H1 (cell line): Measurements from ENCODE around the gene HNRNPH2. TPM values are rescaled to one million over a fixed set of nuclear protein-coding genes. Genes with fewer than 3 reads are reported as not detected.

ENCODE experiments used
- CTCF ChIA-PET: fragments of 300-600 bp; sonication (Branson Sonifier 250); formaldehyde crosslinking; loops from one replicate; lab custom pipeline; 2021; ENCODE audit not compliant: partially characterized antibody; lab: Charles Lee
- POLR2A ChIA-PET: fragments of 300-600 bp; sonication (Branson Sonifier 250); formaldehyde crosslinking; loops from one replicate; lab custom pipeline; 2021; ENCODE audit warnings: inconsistent platforms; ENCODE audit not compliant: partially characterized antibody; lab: Charles Lee
- DNase-seq, 2 experiments: peaks; one replicate each; pipeline versions ENCODE4 v3.0.0 to v3.0.0-alpha.2; 2010 to 2022; ENCODE audit warnings: low spot score in 2 of 2, low read depth in 1 of 2, mixed read lengths in 1 of 2
- FAIRE-seq: peaks from 2 replicates; lab custom pipeline; 2011; peaks lifted over from hg19 to GRCh38; lab: Jason Lieb, UNC
- H2AFZ ChIP-seq: 2 replicates; pipeline ENCODE4 v1.8.1; 2012; ENCODE audit warnings: low read length, inconsistent platforms
- H2AK5ac ChIP-seq: 2 replicates; pipeline ENCODE4 v1.6.1; 2013; ENCODE audit warnings: low read depth, low read length
- H2BK120ac ChIP-seq: replicated peaks from 2 replicates; pipeline ENCODE3; 2013; ENCODE audit warnings: low read depth, low read length, inconsistent platforms
- H2BK12ac ChIP-seq: 2 replicates; pipeline ENCODE4 v1.6.1; 2013; ENCODE audit warnings: low read depth, low read length
- H2BK15ac ChIP-seq: 2 replicates; pipeline ENCODE4 v1.6.1; 2013; ENCODE audit warnings: low read length
- H2BK20ac ChIP-seq: 2 replicates; pipeline ENCODE4 v1.6.1; 2013; ENCODE audit warnings: low read length
- H2BK5ac ChIP-seq: 2 replicates; pipeline ENCODE4 v1.6.1; 2013; ENCODE audit warnings: low read depth, low read length
- H3K14ac ChIP-seq: 2 replicates; pipeline ENCODE4 v1.6.1; 2013; ENCODE audit warnings: inconsistent platforms; ENCODE audit not compliant: insufficient read length
- H3K18ac ChIP-seq: 2 replicates; pipeline ENCODE4 v1.6.1; 2013; ENCODE audit warnings: low read length; ENCODE audit errors: extremely low read depth
- H3K23ac ChIP-seq: 2 replicates; pipeline ENCODE4 v1.6.1; 2013; ENCODE audit warnings: inconsistent platforms; ENCODE audit not compliant: insufficient read length
- H3K23me2 ChIP-seq: 2 replicates; pipeline ENCODE4 v1.6.1; 2013; ENCODE audit warnings: low read depth, low read length
- H3K27ac ChIP-seq: 2 replicates; pipeline ENCODE4 v1.6.1; 2011; ENCODE audit warnings: low read depth, low read length, inconsistent platforms
- H3K27me3 ChIP-seq, 4 experiments: replicated peaks in 1 of 4; 1 replicate in 1 of 4; 2 replicates in 3 of 4; pipeline versions ENCODE4 v1.6.1 to v1.8.1; 2011 to 2013; ENCODE audit warnings: low read length in 3 of 4, mild to moderate bottlenecking in 3 of 4, inconsistent platforms in 2 of 4, mixed read lengths in 2 of 4, moderate library complexity in 1 of 4; ENCODE audit not compliant: control insufficient read depth in 3 of 4, insufficient read depth in 3 of 4; ENCODE audit errors: extremely low read depth in 1 of 4
- H3K36me3 ChIP-seq, 4 experiments: 2 replicates each; pipeline versions ENCODE4 v1.6.1 to v1.8.1; 2011 to 2013; ENCODE audit warnings: mild to moderate bottlenecking in 4 of 4, low read length in 3 of 4, moderate library complexity in 2 of 4, control low read depth in 1 of 4, inconsistent platforms in 1 of 4; ENCODE audit not compliant: insufficient read depth in 4 of 4, control insufficient read depth in 2 of 4
- H3K4ac ChIP-seq: replicated peaks from 2 replicates; pipeline ENCODE3; 2013; ENCODE audit warnings: low read length, low read depth, mixed read lengths, inconsistent platforms; ENCODE audit not compliant: insufficient read length
- H3K4me1 ChIP-seq, 4 experiments: replicated peaks in 1 of 4; 1 replicate in 1 of 4; 2 replicates in 3 of 4; pipeline versions ENCODE4 v1.6.1 to v1.8.1; 2011 to 2013; ENCODE audit warnings: low read length in 3 of 4, inconsistent platforms in 2 of 4, mixed read lengths in 1 of 4; ENCODE audit not compliant: insufficient read depth in 4 of 4, control insufficient read depth in 3 of 4
- H3K4me2 ChIP-seq, 2 experiments: 2 replicates each; pipeline versions ENCODE4 v1.6.1 to v1.8.1; 2011 to 2013; ENCODE audit warnings: low read depth in 2 of 2, low read length in 2 of 2, control low read depth in 1 of 2, inconsistent platforms in 1 of 2, mild to moderate bottlenecking in 1 of 2; ENCODE audit not compliant: insufficient read depth in 1 of 2
- H3K4me3 ChIP-seq, 4 experiments: fragments of 200-600, 300-600 bp in 1 of 4; sonication (generic), shearing (Covaris generic), sonication (Bioruptor Twin) in 1 of 4; 2 replicates each; pipeline versions ENCODE4 v1.5.1 to v1.8.1; 2011 to 2016; ENCODE audit warnings: low read length in 4 of 4, low read depth in 3 of 4, control low read depth in 2 of 4, inconsistent platforms in 2 of 4, mild to moderate bottlenecking in 2 of 4, mixed read lengths in 1 of 4, moderate library complexity in 1 of 4; ENCODE audit not compliant: insufficient read depth in 2 of 4; ENCODE audit errors: extremely low read depth in 1 of 4
- H3K56ac ChIP-seq: replicated peaks from 2 replicates; pipeline ENCODE3; 2013; ENCODE audit warnings: low read depth, mild to moderate bottlenecking, mixed read lengths, low read length, inconsistent platforms; ENCODE audit not compliant: insufficient read length
- H3K79me1 ChIP-seq: 2 replicates; pipeline ENCODE4 v1.6.1; 2013; ENCODE audit warnings: low read depth, low read length, control low read depth
- H3K79me2 ChIP-seq, 2 experiments: 2 replicates each; pipeline versions ENCODE4 v1.6.1 to v1.8.1; 2012 to 2013; ENCODE audit warnings: low read length in 2 of 2, mild to moderate bottlenecking in 2 of 2, inconsistent platforms in 1 of 2; ENCODE audit not compliant: insufficient read depth in 2 of 2, control insufficient read depth in 1 of 2
- H3K9ac ChIP-seq, 4 experiments: replicated peaks in 1 of 4; 1 replicate in 1 of 4; 2 replicates in 3 of 4; pipeline versions ENCODE4 v1.6.1 to v1.8.1; 2011 to 2013; ENCODE audit warnings: low read depth in 3 of 4, low read length in 3 of 4, control low read depth in 2 of 4, mild to moderate bottlenecking in 2 of 4, moderate library complexity in 2 of 4, inconsistent platforms in 1 of 4; ENCODE audit errors: extremely low read depth in 1 of 4
- H3K9me3 ChIP-seq, 2 experiments: 2 replicates each; pipeline versions ENCODE4 v1.6.1 to v1.8.1; 2012 to 2013; ENCODE audit warnings: mild to moderate bottlenecking in 2 of 2, moderate library complexity in 2 of 2, control low read depth in 1 of 2, inconsistent platforms in 1 of 2, low read depth in 1 of 2, low read length in 1 of 2, mixed read lengths in 1 of 2; ENCODE audit not compliant: insufficient read depth in 2 of 2
- H4K20me1 ChIP-seq, 2 experiments: replicated peaks in 1 of 2; 2 replicates each; pipeline versions ENCODE3 to v1.8.1; 2011 to 2013; ENCODE audit warnings: inconsistent platforms in 2 of 2, low read length in 2 of 2, mild to moderate bottlenecking in 1 of 2; ENCODE audit not compliant: insufficient read depth in 2 of 2, control insufficient read depth in 1 of 2
- H4K5ac ChIP-seq: 2 replicates; pipeline ENCODE4 v1.6.1; 2013; ENCODE audit warnings: low read length, low read depth, mixed read lengths, inconsistent platforms; ENCODE audit not compliant: insufficient read length
- H4K8ac ChIP-seq: 2 replicates; pipeline ENCODE4 v1.8.0; 2013; ENCODE audit warnings: mild to moderate bottlenecking, moderate library complexity, low read length, inconsistent platforms; ENCODE audit not compliant: insufficient read depth; ENCODE audit errors: extremely low read depth
- H4K91ac ChIP-seq: replicated peaks from 2 replicates; pipeline ENCODE3; 2013; ENCODE audit warnings: low read length, mixed read lengths, inconsistent platforms; ENCODE audit not compliant: insufficient read length
- TBP ChIP-seq: IDR thresholded peaks from 2 replicates; pipeline ENCODE4 v1.6.1; 2011; ENCODE audit warnings: low read depth, low read length, improper control_type of control experiment
- polyA plus RNA-seq, 7 experiments: library from polyadenylated mRNA; depleted of rRNA in 3 of 7; stranded (reverse) in 5 of 7; unstranded in 2 of 7; fragments of >200 nt in 5 of 7; fragments of 200-250 nt in 2 of 7; gene quantifications; 1 replicate in 5 of 7; 2 replicates in 1 of 7; 4 replicates in 1 of 7; pipeline versions ENCODE4 v1.2.1 to v1.2.3, GENCODE V29; 2011 to 2013; ENCODE audit warnings: missing spikeins in 2 of 7, mixed read lengths in 2 of 7
- total RNA-seq: library from RNA; stranded (reverse); fragmentation: NEBNext Ultra II Directional; extraction: Animal tissue kit (Norgen Biotek cat#: 25700); gene quantifications from 2 replicates; pipeline ENCODE4 v1.2.1, GENCODE V29; 2021

Gene HNRNPH2
- total and polyA plus RNA-seq, 2 of the 8 experiments (the other 6 are each of a cell fraction or from before 2014, with no cell fraction given) = 27.7 to 66.7 TPM

- no peak for TF ChIP-seq TBP
- TF ChIP-seq, all 59 proteins: peak for 0
- H2AK5ac ChIP-seq = no peak overlapping the region
- H3K14ac ChIP-seq = no peak overlapping the region
- POLR2A ChIA-PET = interaction anchor here (3.5 kb wide), 1 partner anchor 22 kb away, joined by 18 read pairs; the partner anchor contains the start of gene RPL36A
- CTCF ChIA-PET = interaction anchor here (2.2 kb wide), 1 partner anchor 21 kb away, joined by 6 read pairs; the partner anchor contains the start of gene RPL36A
- no peak overlapping the region for H2BK15ac ChIP-seq
- no peak overlapping the region for H3K18ac ChIP-seq
- no peak overlapping the region for H3K27ac ChIP-seq
- H3K27me3 ChIP-seq = no peaks in the 10 kb centered on the region
- H3K23ac ChIP-seq = no peak overlapping the region
- H4K20me1 ChIP-seq = no peaks in the 10 kb centered on the region
- no peak overlapping the region for H2BK5ac ChIP-seq
- H4K8ac ChIP-seq = no peak overlapping the region
- DNase-seq = no peak
- no peaks in the 10 kb centered on the region for H3K79me2 ChIP-seq
- H3K56ac ChIP-seq = no peak overlapping the region
- no peaks in the 10 kb centered on the region for H3K23me2 ChIP-seq
- H3K4me1 ChIP-seq = no peaks in the 10 kb centered on the region
- no peaks in the 10 kb centered on the region for H3K79me1 ChIP-seq
- H2BK20ac ChIP-seq = no peak overlapping the region
- no peak overlapping the region for H3K4me2 ChIP-seq
- H4K91ac ChIP-seq = no peak overlapping the region
- no peak overlapping the region for H3K4ac ChIP-seq
- no peak overlapping the region for H2AFZ ChIP-seq
- no peak overlapping the region for H2BK12ac ChIP-seq
- no peaks in the 10 kb centered on the region for H3K9me3 ChIP-seq
- H4K5ac ChIP-seq = no peak overlapping the region
- no peaks in the 10 kb centered on the region for H3K36me3 ChIP-seq
- H2BK120ac ChIP-seq = no peak overlapping the region
- no peak overlapping the region for H3K9ac ChIP-seq
- no peak for FAIRE-seq
- H3K4me3 ChIP-seq = no peak overlapping the region
Observed at GRCh38 chrX:101368800-101369199, 39.2 kb upstream of the HNRNPH2 start.
